KBM-7 (cell line): ENCODE measurements around the gene JMJD4.

Experiments
- DNase-seq: peaks from one replicate; pipeline ENCODE4 v3.0.0-alpha.2; 2015
- in situ Hi-C: fragments of 300-500 bp; cut with MboI; formaldehyde crosslinking; loops from 2 replicates; pipeline ENCODE4 v1.14.3; 2020; ENCODE audit warnings: low sequenced_read_pairs, low pct_unique_long_range_greater_than_20kb, mixed read lengths

The JMJD4 gene

GRCh38 chr1:227734856-227735538, at the start of gene JMJD4, which contains the start of gene SNAP47:
Gene JMJD4 (minus strand): TSS chr1:227735302. CDS start chr1:227735273, 29 bp downstream.
Gene SNAP47 (plus strand): TSS chr1:227735435. CDS start chr1:227747737, 12,302 bp downstream.
- in situ Hi-C loops, result no loop called here

GRCh38 chr1:227782226-227782625, 47.1 kb upstream of the JMJD4 start:
- no peak for DNase-seq
- in situ Hi-C loops, result no loop called here

More at GRCh38 chr1:227734856-227735538, at the start of gene JMJD4, which contains the start of gene SNAP47:
- peak; percentile 94 for DNase-seq

- in situ Hi-C loops, result no loop called here
- DNase-seq, result no peak
Measured at GRCh38 chr1:227781314-227781930, 46.3 kb upstream of the JMJD4 start.

- in situ Hi-C loops, result no loop called here
- DNase-seq, result no peak
Measured at GRCh38 chr1:227780101-227781044, 45.3 kb upstream of the JMJD4 start.

- DNase-seq, result no peak
- in situ Hi-C loops, result no loop called here
Measured at GRCh38 chr1:227779685-227780084, 44.6 kb upstream of the JMJD4 start.

- DNase-seq, result no peak
- in situ Hi-C loops, result no loop called here
Measured at GRCh38 chr1:227779021-227779441, 43.9 kb upstream of the JMJD4 start.

GRCh38 chr1:227778401-227778947, 43.4 kb upstream of the JMJD4 start:
- no peak for DNase-seq

GRCh38 chr1:227777646-227778045, 42.5 kb upstream of the JMJD4 start:
- no peak for DNase-seq
- in situ Hi-C loops, result no loop called here

More at GRCh38 chr1:227778401-227778947, 43.4 kb upstream of the JMJD4 start:
- in situ Hi-C loops, result no loop called here

- in situ Hi-C loops, result no loop called here
Measured at GRCh38 chr1:227777156-227777555, 42.1 kb upstream of the JMJD4 start.

GRCh38 chr1:227776331-227776771, 41.2 kb upstream of the JMJD4 start:
- in situ Hi-C loops, result no loop called here
- no peak for DNase-seq

More at GRCh38 chr1:227777156-227777555, 42.1 kb upstream of the JMJD4 start:
- no peak for DNase-seq

GRCh38 chr1:227775841-227776240, 40.7 kb upstream of the JMJD4 start:
- in situ Hi-C loops, result no loop called here
- no peak for DNase-seq

GRCh38 chr1:227774821-227775661, 39.9 kb upstream of the JMJD4 start:
- DNase-seq, result no peak
- in situ Hi-C loops, result loop anchor here (25.0 kb wide), 1 partner anchor 162 kb away; the partner anchor contains the start of gene WNT9A

GRCh38 chr1:227774051-227774731, 39.1 kb upstream of the JMJD4 start:
- DNase-seq, result no peak
- in situ Hi-C loops, result loop anchor here (25.0 kb wide), 1 partner anchor 163 kb away; the partner anchor contains the start of gene WNT9A

- in situ Hi-C loops, result loop anchor here (25.0 kb wide), 1 partner anchor 164 kb away; the partner anchor contains the start of gene WNT9A
- DNase-seq, result no peak
Measured at GRCh38 chr1:227773558-227773957, 38.5 kb upstream of the JMJD4 start.

- in situ Hi-C loops, result loop anchor here (25.0 kb wide), 1 partner anchor 166 kb away; the partner anchor contains the start of gene WNT9A
Measured at GRCh38 chr1:227771771-227772170, 36.7 kb upstream of the JMJD4 start.

GRCh38 chr1:227771326-227771725, 36.2 kb upstream of the JMJD4 start:
- in situ Hi-C loops, result loop anchor here (25.0 kb wide), 1 partner anchor 166 kb away; the partner anchor contains the start of gene WNT9A
- no peak for DNase-seq

More at GRCh38 chr1:227771771-227772170, 36.7 kb upstream of the JMJD4 start:
- no peak for DNase-seq

- in situ Hi-C loops, result loop anchor here (25.0 kb wide), 1 partner anchor 166 kb away; the partner anchor contains the start of gene WNT9A
- DNase-seq, result no peak
Measured at GRCh38 chr1:227770812-227771211, 35.7 kb upstream of the JMJD4 start.
